ENCODE data around the gene ACBD4. TPM values are rescaled to one million over a fixed set of nuclear protein-coding genes. Genes with fewer than 3 reads are reported as not detected.

Gene ACBD4
- total and polyA plus RNA-seq, 2 of the 4 experiments (the other 2 are of a cell fraction) = 2.3 to 5.7 TPM

DNA sequence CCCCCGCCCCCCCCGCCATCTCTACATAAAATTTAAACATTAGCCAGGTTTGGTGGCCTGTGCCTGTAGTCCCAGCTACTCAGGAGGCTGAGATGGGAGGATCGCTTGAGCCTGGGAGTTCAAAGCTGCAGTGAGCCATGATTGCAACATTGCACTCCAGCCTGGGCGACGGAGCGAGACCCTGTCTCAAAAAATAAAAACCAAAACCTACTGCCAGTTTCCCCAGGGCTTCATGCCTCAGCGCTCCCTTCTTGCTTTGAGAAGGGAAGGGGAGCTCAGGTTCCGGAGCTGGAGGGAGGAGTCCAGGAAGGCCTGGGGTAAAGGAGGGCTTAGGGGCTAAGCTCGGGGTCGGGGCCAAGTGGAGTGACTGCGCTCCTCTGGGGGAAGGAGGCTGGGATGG lies 23.6 kb upstream of the ACBD4 start:
- no peak overlapping the region for H3K18ac ChIP-seq (ENCODE audit: low read depth, low read length)
- H3K9ac ChIP-seq (ENCODE audit: low read depth, low read length) = no peak overlapping the region
- no peak overlapping the region for H2AFZ ChIP-seq (replicated peaks; ENCODE audit: low read length, poor library complexity)
- H4K91ac ChIP-seq (ENCODE audit: insufficient read depth, low read depth, low read length) = no peak overlapping the region
- no peak overlapping the region for H3K4me2 ChIP-seq (ENCODE audit: low read depth, low read length)
- in situ Hi-C loops (cut with MboI; ENCODE audit: low sequenced_read_pairs) (no loop called here), dilution Hi-C loops (cut with HindIII; ENCODE audit: low sequenced_read_pairs, unreplicated experiment) (no loop called here), intact Hi-C loops (cut with micrococcal nuclease) (no loop called here)
- no peak for DNase-seq
- ATAC-seq (ENCODE audit: low read depth) = no peak
- H2AK5ac ChIP-seq (ENCODE audit: low read depth, low read length) = no peak overlapping the region
- no peaks in the 10 kb centered on the region for H3K9me3 ChIP-seq (ENCODE audit: control insufficient read depth, insufficient read depth, low read length)
- H3K4me1 ChIP-seq (ENCODE audit: control insufficient read depth, insufficient read depth, low read length) = peaks cover 3% of the 10 kb centered on the region; the same call in 1 of the 2 replicates
- TSS peak; percentile 68 for BruUV-seq (replicated peaks)
- H3K4ac ChIP-seq (ENCODE audit: low read depth, low read length) = no peak overlapping the region
- no peak overlapping the region for H2BK5ac ChIP-seq (ENCODE audit: low read depth, low read length, poor library complexity, severe bottlenecking)
- H2BK120ac ChIP-seq (ENCODE audit: low read depth, low read length) = no peak overlapping the region
- H2BK20ac ChIP-seq (ENCODE audit: low read depth, low read length) = no peak overlapping the region
- WGBS, 2 experiments (ENCODE audit: extremely low coverage in 2 of 2, insufficient read length in 1 of 2) = 100% methylated on average over 1 of the region's 11 CpGs; no CpG with 5 or more reads in 1 of the 2 experiments
- TF ChIP-seq, protein P1, sequence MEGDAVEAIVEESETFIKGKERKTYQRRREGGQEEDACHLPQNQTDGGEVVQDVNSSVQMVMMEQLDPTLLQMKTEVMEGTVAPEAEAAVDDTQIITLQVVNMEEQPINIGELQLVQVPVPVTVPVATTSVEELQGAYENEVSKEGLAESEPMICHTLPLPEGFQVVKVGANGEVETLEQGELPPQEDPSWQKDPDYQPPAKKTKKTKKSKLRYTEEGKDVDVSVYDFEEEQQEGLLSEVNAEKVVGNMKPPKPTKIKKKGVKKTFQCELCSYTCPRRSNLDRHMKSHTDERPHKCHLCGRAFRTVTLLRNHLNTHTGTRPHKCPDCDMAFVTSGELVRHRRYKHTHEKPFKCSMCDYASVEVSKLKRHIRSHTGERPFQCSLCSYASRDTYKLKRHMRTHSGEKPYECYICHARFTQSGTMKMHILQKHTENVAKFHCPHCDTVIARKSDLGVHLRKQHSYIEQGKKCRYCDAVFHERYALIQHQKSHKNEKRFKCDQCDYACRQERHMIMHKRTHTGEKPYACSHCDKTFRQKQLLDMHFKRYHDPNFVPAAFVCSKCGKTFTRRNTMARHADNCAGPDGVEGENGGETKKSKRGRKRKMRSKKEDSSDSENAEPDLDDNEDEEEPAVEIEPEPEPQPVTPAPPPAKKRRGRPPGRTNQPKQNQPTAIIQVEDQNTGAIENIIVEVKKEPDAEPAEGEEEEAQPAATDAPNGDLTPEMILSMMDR (conservative IDR thresholded peaks at IDR 0.05; ENCODE audit: low read depth, low read length) = no peak
- TF ChIP-seq RFX5 (IDR thresholded peaks at IDR 0.05; ENCODE audit: low read depth, low read length) = no peak
- no peak for TF ChIP-seq MAZ (IDR thresholded peaks at IDR 0.05; ENCODE audit: borderline replicate concordance, low read depth, low read length)
- TF ChIP-seq POLR2A (IDR thresholded peaks at IDR 0.05; ENCODE audit: low read depth, low read length) = no peak
- TF ChIP-seq FOS (IDR thresholded peaks at IDR 0.05; ENCODE audit: low read depth, low read length) = no peak
- TF ChIP-seq, protein P2, sequence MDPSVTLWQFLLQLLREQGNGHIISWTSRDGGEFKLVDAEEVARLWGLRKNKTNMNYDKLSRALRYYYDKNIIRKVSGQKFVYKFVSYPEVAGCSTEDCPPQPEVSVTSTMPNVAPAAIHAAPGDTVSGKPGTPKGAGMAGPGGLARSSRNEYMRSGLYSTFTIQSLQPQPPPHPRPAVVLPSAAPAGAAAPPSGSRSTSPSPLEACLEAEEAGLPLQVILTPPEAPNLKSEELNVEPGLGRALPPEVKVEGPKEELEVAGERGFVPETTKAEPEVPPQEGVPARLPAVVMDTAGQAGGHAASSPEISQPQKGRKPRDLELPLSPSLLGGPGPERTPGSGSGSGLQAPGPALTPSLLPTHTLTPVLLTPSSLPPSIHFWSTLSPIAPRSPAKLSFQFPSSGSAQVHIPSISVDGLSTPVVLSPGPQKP (IDR thresholded peaks at IDR 0.05; ENCODE audit: borderline replicate concordance, low read depth, low read length) = no peak
- TF ChIP-seq SMC3 (IDR thresholded peaks at IDR 0.05; ENCODE audit: low read depth, low read length) = no peak
- no peak for TF ChIP-seq CHD1 (IDR thresholded peaks at IDR 0.05; ENCODE audit: low read depth, low read length)
- no peak for TF ChIP-seq MXI1 (IDR thresholded peaks at IDR 0.05; ENCODE audit: borderline replicate concordance, low read depth, low read length)
- no peak for TF ChIP-seq MAFK (IDR thresholded peaks at IDR 0.05; ENCODE audit: low read depth, low read length)
- TF ChIP-seq RCOR1 (IDR thresholded peaks at IDR 0.05; ENCODE audit: insufficient replicate concordance, low read length) = no peak
- TF ChIP-seq, protein P3, sequence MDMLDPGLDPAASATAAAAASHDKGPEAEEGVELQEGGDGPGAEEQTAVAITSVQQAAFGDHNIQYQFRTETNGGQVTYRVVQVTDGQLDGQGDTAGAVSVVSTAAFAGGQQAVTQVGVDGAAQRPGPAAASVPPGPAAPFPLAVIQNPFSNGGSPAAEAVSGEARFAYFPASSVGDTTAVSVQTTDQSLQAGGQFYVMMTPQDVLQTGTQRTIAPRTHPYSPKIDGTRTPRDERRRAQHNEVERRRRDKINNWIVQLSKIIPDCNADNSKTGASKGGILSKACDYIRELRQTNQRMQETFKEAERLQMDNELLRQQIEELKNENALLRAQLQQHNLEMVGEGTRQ (IDR thresholded peaks at IDR 0.05; ENCODE audit: low read depth, low read length) = no peak
- TF ChIP-seq CEBPB (IDR thresholded peaks at IDR 0.05; ENCODE audit: low read depth, low read length) = no peak
- no peak overlapping the region for H4K5ac ChIP-seq (ENCODE audit: low read depth, low read length)
- peaks cover 13% of the 10 kb centered on the region for H4K20me1 ChIP-seq (ENCODE audit: insufficient read depth, low read length)
- peaks cover 2% of the 10 kb centered on the region in 2 experiments; a peak in 1 of 4 replicates for H3K79me1 ChIP-seq (ENCODE audit: low read depth in 1 of 2, low read length in 2 of 2)
- no peak overlapping the region for H3K14ac ChIP-seq (replicated peaks; ENCODE audit: low read depth, low read length)
- no peak overlapping the region for H2AK9ac ChIP-seq (replicated peaks; ENCODE audit: low read depth, low read length, poor library complexity)
- peaks cover 47% of the 10 kb centered on the region for H3K36me3 ChIP-seq (ENCODE audit: control insufficient read depth, insufficient read depth, low read length)
- POLR2A ChIA-PET (ENCODE audit: unreplicated experiment) = no interaction called here
- no peaks in the 10 kb centered on the region for H3K9me1 ChIP-seq (ENCODE audit: insufficient read depth, low read length)
- CTCF ChIA-PET = no interaction called here
- no peak overlapping the region for H3K56ac ChIP-seq (ENCODE audit: extremely low read depth, insufficient read depth, low read length)
- H3K23ac ChIP-seq (ENCODE audit: low read depth, low read length) = no peak overlapping the region
- H3K27ac ChIP-seq (ENCODE audit: insufficient read depth, low read length) = no peak overlapping the region
- H4K8ac ChIP-seq (ENCODE audit: low read depth in 2 of 2, low read length in 2 of 2) = no peak overlapping the region
- H3K4me3 ChIP-seq (ENCODE audit: insufficient read depth, low read depth, low read length) = no peak overlapping the region
- no peak overlapping the region for H2BK15ac ChIP-seq (ENCODE audit: low read depth, low read length)
- H3K27me3 ChIP-seq (ENCODE audit: control insufficient read depth, insufficient read depth, low read length) = no peaks in the 10 kb centered on the region

Data from IMR-90 (cell line).